ENCODE data around the gene BTBD2.
A peak's percentile ranks its signal among the peaks of the same experiment; 100 is the strongest.

The BTBD2 gene

GRCh38 chr19:1936916-1937610 lies 78.5 kb downstream of the BTBD2 start:
- no peak for DNase-seq

GRCh38 chr19:1936430-1936829 lies 79.1 kb downstream of the BTBD2 start:
- no peak for DNase-seq

DNA sequence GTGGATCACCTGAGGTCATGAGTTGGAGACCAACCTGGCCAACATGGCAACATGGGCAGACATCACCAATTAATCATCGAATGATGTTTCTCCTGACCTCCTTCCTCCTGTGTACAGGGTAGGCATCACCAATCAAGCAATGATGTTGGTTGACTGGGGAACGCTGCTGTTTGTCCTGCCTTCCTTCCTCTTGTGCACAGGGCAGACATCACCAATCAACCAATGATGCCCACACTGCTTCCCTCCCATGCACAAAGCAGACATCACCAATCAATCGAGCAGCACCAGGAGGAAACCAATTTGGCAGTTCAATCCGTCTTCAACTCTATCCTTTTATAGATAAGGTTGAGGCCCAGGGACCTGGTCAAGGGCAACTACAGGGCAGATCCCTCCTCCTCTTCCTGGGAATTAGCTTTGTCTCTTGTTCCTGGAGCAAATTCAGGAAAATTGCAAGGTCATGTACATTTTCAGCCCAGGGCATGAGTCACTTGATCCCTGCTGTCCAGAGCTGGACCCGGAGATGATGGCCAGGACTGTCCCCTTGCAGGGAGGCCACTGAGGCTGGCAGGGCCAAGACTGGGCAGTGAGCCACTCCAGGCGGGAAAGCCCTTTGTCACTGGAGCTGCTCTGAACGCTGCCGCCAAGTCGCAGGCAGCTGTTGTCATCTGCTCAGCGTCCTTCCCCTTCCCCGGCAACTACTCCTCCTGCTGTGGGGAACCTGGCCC lies 79.9 kb downstream of the BTBD2 start:
- peak; percentile 5 for DNase-seq
